Ovary (tissue), 9 donors: Measurements from ENCODE around the gene BET1. TPM values are rescaled to one million over a fixed set of nuclear protein-coding genes. Genes with fewer than 3 reads are reported as not detected.

Experiments used
- DNase-seq, 5 donors: peaks; one replicate each; pipeline ENCODE4 v3.0.0-alpha.2; 2019 to 2020
- H3K27ac ChIP-seq, 2 donors: fragments of 200-600 bp; one replicate each; pipeline versions ENCODE4 v1.5.1 to v1.8.0; 2019 to 2022
- H3K27me3 ChIP-seq: fragments of 200-600 bp; one replicate; pipeline ENCODE4 v1.8.0; 2022
- H3K36me3 ChIP-seq: fragments of 200-600 bp; sonication (generic); one replicate; pipeline ENCODE4 v1.5.1; 2019
- H3K4me1 ChIP-seq: one replicate; pipeline ENCODE4 v1.8.1; 2013; ENCODE audit warnings: mild to moderate bottlenecking, moderate library complexity; ENCODE audit not compliant: insufficient read depth
- H3K4me3 ChIP-seq: fragments of 200-600 bp; sonication (generic); one replicate; pipeline ENCODE4 v1.5.1; 2017
- H3K9me3 ChIP-seq, 2 donors: fragments of 200-600 bp in 1 of 2; sonication (generic) in 1 of 2; one replicate each; pipeline versions ENCODE4 v1.5.1 to v1.8.1; 2013 to 2019; ENCODE audit warnings: mild to moderate bottlenecking in 1 of 2, moderate library complexity in 1 of 2
- CTCF ChIP-seq, 3 donors: fragments of 450-650 bp in 2 of 3; fragments of 200-600 bp in 1 of 3; IDR thresholded peaks; one replicate each; pipeline versions ENCODE4 v1.5.1 to v1.8.0; 2016 to 2022; ENCODE audit warnings: antibody characterized with exemption in 3 of 3, mild to moderate bottlenecking in 1 of 3
- EP300 ChIP-seq: sonication (generic); formaldehyde crosslinking; IDR thresholded peaks from one replicate; pipeline ENCODE4 v1.6.1; 2017; ENCODE audit warnings: antibody characterized with exemption
- POLR2A ChIP-seq: fragments of 450-650 bp; IDR thresholded peaks from one replicate; pipeline ENCODE4 v1.6.1; 2017; ENCODE audit warnings: antibody characterized with exemption, mild to moderate bottlenecking, moderate library complexity
- WGBS, 3 donors: extraction: QIAGEN DNeasy Blood & Tissue Kit in 1 of 3; methylation state at CpG; one replicate each; pipeline versions ENCODE4 v1.1.5 to v1.1.7; 2013 to 2017; 5-methylcytosine and 5-hydroxymethylcytosine counted together
- intact Hi-C, 4 donors: fragments of 100-400 bp; cut with DNase I; formaldehyde crosslinking; loops; one replicate each; pipeline versions ENCODE4 v1.11.0 to v1.15.1; 2022 to 2023
- polyA plus RNA-seq, 2 donors: library from polyadenylated mRNA; stranded (reverse); fragments of 200-250 nt in 1 of 2; fragments of 350-450 nt in 1 of 2; fragmentation: Illumina TruSeq in 1 of 2; extraction: RNeasy Lipid Tissue Mini Kit (QIAGEN cat#74804) in 1 of 2; gene quantifications; one replicate each; pipeline ENCODE4 v1.2.3, GENCODE V29; 2013 to 2014
- total RNA-seq, 7 donors: library from RNA; depleted of rRNA in 2 of 7; stranded (reverse); fragments of >200 nt in 2 of 7; fragmentation: NEBNext Ultra II Directional in 3 of 7; extraction: Animal tissue kit (Norgen Biotek cat#: 25700) in 3 of 7; gene quantifications; one replicate each; pipeline versions ENCODE4 v1.1.0 to v1.2.4, GENCODE V29; 2016 to 2023
- donor health status: DM: no; HTN: no; CAD: no; lungs with moderate emphysema.
- donor health status: DM: no; HTN: no; CAD: no.
- donor health status: Bipolar disorder and iron deficiency.
- donor health status: DM: yes; HTN: yes; CAD: no.
- donor health status: DM: no; HTN: no; CAD: no.
- donor health status: DM: yes; HTN: yes; CAD: no.

BET1 gene
- total and polyA plus RNA-seq, 9 donors: 22.9 to 35.9 (median 26.9) TPM

GRCh38 chr7:94043299-94043698 is 39.1 kb upstream of the BET1 start:
- Histone ChIP-seq H3K36me3 (no peaks in the 10 kb centered on the region), H3K27me3 (no peaks in the 10 kb centered on the region), H3K4me1 (no peaks in the 10 kb centered on the region), H3K9me3 (no peaks in the 10 kb centered on the region), H3K27ac (no peak overlapping the region), H3K4me3 (no peak overlapping the region)
- intact Hi-C loops: no loop called here
- DNase-seq: no peak
- WGBS, 3 donors: 59 to 82% (median 76%) methylated on average over 1 of the region's 1 CpG
- TF ChIP-seq POLR2A (no peak), CTCF (IDR thresholded peaks at IDR 0.05) (no peak), EP300 (no peak)

GRCh38 chr7:94042381-94042780 is 38.2 kb upstream of the BET1 start:
- no peaks in the 10 kb centered on the region for H3K27me3 ChIP-seq
- 62 to 80% (median 71%) methylated on average over 3 of the region's 3 CpGs for WGBS, 3 donors
- no peak overlapping the region for H3K27ac ChIP-seq
- no peak overlapping the region for H3K4me3 ChIP-seq
- H3K9me3 ChIP-seq: no peaks in the 10 kb centered on the region
- no peaks in the 10 kb centered on the region for H3K36me3 ChIP-seq
- TF ChIP-seq POLR2A (no peak), CTCF (IDR thresholded peaks at IDR 0.05) (no peak), EP300 (no peak)
- intact Hi-C loops: no loop called here
- H3K4me1 ChIP-seq: no peaks in the 10 kb centered on the region
- no peak for DNase-seq

- no peak for DNase-seq
Measured at GRCh38 chr7:94041529-94041928, 37.4 kb upstream of the BET1 start.

GRCh38 chr7:94040254-94040653 is 36.1 kb upstream of the BET1 start:
- Histone ChIP-seq H3K27me3 (no peaks in the 10 kb centered on the region), H3K36me3 (no peaks in the 10 kb centered on the region), H3K27ac (no peak overlapping the region), H3K4me3 (no peak overlapping the region), H3K9me3 (no peaks in the 10 kb centered on the region), H3K4me1 (no peaks in the 10 kb centered on the region)
- intact Hi-C loops: no loop called here
- TF ChIP-seq POLR2A (no peak), EP300 (no peak), CTCF (IDR thresholded peaks at IDR 0.05) (no peak)
- 42 to 51% (median 46%) methylated on average over 2 of the region's 2 CpGs for WGBS, 3 donors
- no peak for DNase-seq

More at GRCh38 chr7:94041529-94041928, 37.4 kb upstream of the BET1 start:
- no peak overlapping the region for H3K4me3 ChIP-seq
- H3K9me3 ChIP-seq: no peaks in the 10 kb centered on the region
- intact Hi-C loops: no loop called here
- no peaks in the 10 kb centered on the region for H3K4me1 ChIP-seq
- no peak overlapping the region for H3K27ac ChIP-seq
- H3K36me3 ChIP-seq: no peaks in the 10 kb centered on the region
- no peak for TF ChIP-seq EP300
- no peak for TF ChIP-seq CTCF (IDR thresholded peaks at IDR 0.05)
- TF ChIP-seq POLR2A: no peak
- H3K27me3 ChIP-seq: no peaks in the 10 kb centered on the region
